HepG2 (cell line): ENCODE measurements around the gene SFPQ. TPM values are rescaled to one million over a fixed set of nuclear protein-coding genes. Genes with fewer than 3 reads are reported as not detected.

Experiments used
- ATAC-seq: fragments of 200-7000 bp; cut with Tn5 transposase; 3 replicates; pipeline ENCODE4 v1.9.1; 2020; ENCODE audit warnings: mild to moderate bottlenecking, moderate library complexity
- BruUV-seq: library from RNA; stranded (reverse); fragments of 400-500 nt; replicated peaks from 2 replicates; lab custom pipeline; 2021; lab: Mats Ljungman, UMichigan
- CTCF ChIA-PET: fragments of 300-600 bp; formaldehyde crosslinking; extraction: SDS; loops from one replicate; lab custom pipeline; 2021; ENCODE audit warnings: low total read pairs, inconsistent platforms, low intra/inter-chr PET ratio; lab: Yijun Ruan, JAX
- POLR2A ChIA-PET: fragments of 350-600 bp; sonication (Branson Sonifier 250); formaldehyde crosslinking; loops from one replicate; lab custom pipeline; 2020; ENCODE audit warnings: antibody characterized with exemption, inconsistent platforms; lab: Yijun Ruan, JAX
- DNase-seq: peaks from one replicate; pipeline ENCODE4 v3.0.0-alpha.2; 2015; ENCODE audit warnings: low spot score
- FAIRE-seq: peaks from 3 replicates; lab custom pipeline; 2011; peaks lifted over from hg19 to GRCh38; lab: Jason Lieb, UNC
- H2AFZ ChIP-seq: one replicate; pipeline ENCODE4 v1.6.1; 2011; ENCODE audit warnings: low read length, inconsistent platforms
- H3K27ac ChIP-seq: fragments of 300-600 bp; 3 replicates; pipeline ENCODE4 v1.8.0; 2011; ENCODE audit warnings: mixed run types, mild to moderate bottlenecking, mixed read lengths, low read length, inconsistent platforms; ENCODE audit not compliant: insufficient read depth; ENCODE audit errors: extremely low read length
- H3K27me3 ChIP-seq, 2 experiments: fragments of 200-600 bp in 1 of 2; 2 replicates in 1 of 2; 3 replicates in 1 of 2; pipeline versions ENCODE4 v1.6.0 to v1.8.0; 2011; ENCODE audit warnings: low read length in 2 of 2, mild to moderate bottlenecking in 2 of 2, moderate library complexity in 2 of 2, inconsistent platforms in 1 of 2; ENCODE audit not compliant: insufficient read depth in 2 of 2, control insufficient read depth in 1 of 2
- H3K36me3 ChIP-seq, 2 experiments: fragments of 200-600 bp in 1 of 2; replicated peaks in 1 of 2; 2 replicates in 1 of 2; 3 replicates in 1 of 2; pipeline versions ENCODE4 v1.5.1 to v1.8.0; 2011; ENCODE audit warnings: low read length in 2 of 2, inconsistent platforms in 1 of 2; ENCODE audit not compliant: insufficient read depth in 2 of 2, control insufficient read depth in 1 of 2
- H3K4me1 ChIP-seq: 2 replicates; pipeline ENCODE4 v1.5.1; 2012; ENCODE audit warnings: low read length, inconsistent platforms; ENCODE audit not compliant: insufficient read depth
- H3K4me2 ChIP-seq: 2 replicates; pipeline ENCODE4 v1.6.0; 2011; ENCODE audit warnings: low read depth, low read length, inconsistent platforms
- H3K4me3 ChIP-seq, 3 experiments: fragments of 200-600 bp in 1 of 3; sonication (generic), shearing (Covaris generic) in 1 of 3; replicated peaks in 1 of 3; 2 replicates each; pipeline ENCODE4 v1.5.1; 2011 to 2016; ENCODE audit warnings: low read length in 3 of 3, inconsistent platforms in 2 of 3, low read depth in 2 of 3, mild to moderate bottlenecking in 2 of 3, control low read depth in 1 of 3, mixed read lengths in 1 of 3; ENCODE audit not compliant: insufficient read depth in 1 of 3
- H3K79me2 ChIP-seq: one replicate; pipeline ENCODE4 v1.6.1; 2011; ENCODE audit warnings: low read length, inconsistent platforms; ENCODE audit not compliant: insufficient read depth
- H3K9ac ChIP-seq: 2 replicates; pipeline ENCODE4 v1.6.0; 2011; ENCODE audit warnings: mild to moderate bottlenecking, low read depth, low read length, inconsistent platforms; ENCODE audit not compliant: insufficient read depth
- H3K9me3 ChIP-seq: 2 replicates; pipeline ENCODE4 v1.5.1; 2012; ENCODE audit warnings: mild to moderate bottlenecking, low read length
- H4K20me1 ChIP-seq: 2 replicates; pipeline ENCODE4 v1.6.0; 2011; ENCODE audit warnings: inconsistent platforms, mild to moderate bottlenecking, low read length, moderate library complexity; ENCODE audit not compliant: insufficient read depth
- ATRX ChIP-seq: sonication (generic); formaldehyde crosslinking; IDR thresholded peaks from 2 replicates; pipeline ENCODE4 v1.4.0; 2020; ENCODE audit warnings: missing genetic modification reagents, borderline replicate concordance
- HCFC1 ChIP-seq: fragments of 150-350 bp; IDR thresholded peaks from 2 replicates; pipeline ENCODE4 v1.6.1; 2014; ENCODE audit warnings: low read depth, low read length
- KDM5A ChIP-seq: fragments of 200-600 bp; sonication (generic); IDR thresholded peaks from 2 replicates; pipeline ENCODE4 v1.7.0; 2018; ENCODE audit warnings: antibody characterized with exemption, mild to moderate bottlenecking, low read length, borderline replicate concordance
- MLLT10 ChIP-seq: sonication (generic); formaldehyde crosslinking; IDR thresholded peaks from 2 replicates; pipeline ENCODE4 v1.4.0; 2020; ENCODE audit warnings: missing genetic modification reagents
- NONO ChIP-seq, 2 experiments: fragments of 450-650 bp in 1 of 2; sonication (generic) in 1 of 2; formaldehyde crosslinking in 1 of 2; IDR thresholded peaks in 1 of 2; conservative IDR thresholded peaks in 1 of 2; 2 replicates each; pipeline versions ENCODE4 v1.6.1 to v1.8.0; 2017 to 2022; ENCODE audit warnings: mild to moderate bottlenecking in 1 of 2, missing genetic modification reagents in 1 of 2, moderate library complexity in 1 of 2
- TEAD2 ChIP-seq: sonication (generic); formaldehyde crosslinking; IDR thresholded peaks from 2 replicates; pipeline ENCODE4 v1.9.0; 2021; ENCODE audit warnings: missing genetic modification reagents
- ZIK1 ChIP-seq: sonication (generic); formaldehyde crosslinking; IDR thresholded peaks from 2 replicates; pipeline ENCODE4 v1.5.0; 2020; ENCODE audit warnings: mild to moderate bottlenecking, low read depth, missing genetic modification reagents, borderline replicate concordance
- ZKSCAN1 ChIP-seq: fragments of 150-350 bp; IDR thresholded peaks from 2 replicates; pipeline ENCODE4 v1.6.1; 2014; ENCODE audit warnings: low read length
- ZNF343 ChIP-seq: sonication (generic); formaldehyde crosslinking; IDR thresholded peaks from 2 replicates; pipeline ENCODE4 v1.4.0; 2020; ENCODE audit warnings: mild to moderate bottlenecking, missing genetic modification reagents
- ZNF441 ChIP-seq: sonication (generic); formaldehyde crosslinking; IDR thresholded peaks from 2 replicates; pipeline ENCODE4 v1.7.0; 2021; ENCODE audit warnings: missing genetic modification reagents, borderline replicate concordance
- ZNF543 ChIP-seq: sonication (generic); formaldehyde crosslinking; IDR thresholded peaks from 2 replicates; pipeline ENCODE4 v1.4.0; 2020; ENCODE audit warnings: mild to moderate bottlenecking, missing genetic modification reagents
- ZNF563 ChIP-seq: sonication (generic); formaldehyde crosslinking; IDR thresholded peaks from 2 replicates; pipeline ENCODE4 v1.8.0; 2022; ENCODE audit warnings: mild to moderate bottlenecking, moderate library complexity, missing genetic modification reagents
- ZNF841 ChIP-seq: sonication (generic); formaldehyde crosslinking; IDR thresholded peaks from 2 replicates; pipeline ENCODE4 v1.8.1; 2023; ENCODE audit warnings: missing genetic modification reagents, borderline replicate concordance
- WGBS: methylation state at CpG from one replicate; pipeline ENCODE4 v1.1.6; 2017; ENCODE audit warnings: low lambda C conversion rate; 5-methylcytosine and 5-hydroxymethylcytosine counted together
- in situ Hi-C: cut with HindIII; loops from 2 replicates; pipeline ENCODE4 v1.10.0; 2017; ENCODE audit warnings: low pct_unique_long_range_greater_than_20kb; ENCODE audit not compliant: extremely low pct_ligation_motif_present
- intact Hi-C: fragments of 100-400 bp; cut with micrococcal nuclease; formaldehyde crosslinking; loops from one replicate; pipeline ENCODE4 v1.10.0; 2022; ENCODE audit not compliant: unreplicated experiment
- polyA plus RNA-seq, 8 experiments: library from polyadenylated mRNA; depleted of rRNA in 3 of 8; stranded (reverse) in 7 of 8; unstranded in 1 of 8; fragments of >200 nt; fragmentation: Illumina TruSeq in 4 of 8; extraction: Trizol in 4 of 8; gene quantifications; 2 replicates each; pipeline versions ENCODE4 v1.2.1 to v1.2.3, GENCODE V29; 2011 to 2016; ENCODE audit warnings: low read depth in 4 of 8, missing spikeins in 1 of 8, mixed read lengths in 1 of 8; ENCODE audit not compliant: insufficient read depth in 1 of 8
- total RNA-seq, 5 experiments: library from RNA; depleted of rRNA; stranded (reverse); fragments of >200 nt; fragmentation: Illumina TruSeq; extraction: Trizol; gene quantifications; 2 replicates each; pipeline ENCODE4 v1.2.3, GENCODE V29; 2016; ENCODE audit warnings: low read depth in 1 of 5

The SFPQ gene
- total and polyA plus RNA-seq, 2 of the 13 experiments (the other 11 are each of a cell fraction or from before 2014, with no cell fraction given) = 101 to 292 TPM

DNA sequence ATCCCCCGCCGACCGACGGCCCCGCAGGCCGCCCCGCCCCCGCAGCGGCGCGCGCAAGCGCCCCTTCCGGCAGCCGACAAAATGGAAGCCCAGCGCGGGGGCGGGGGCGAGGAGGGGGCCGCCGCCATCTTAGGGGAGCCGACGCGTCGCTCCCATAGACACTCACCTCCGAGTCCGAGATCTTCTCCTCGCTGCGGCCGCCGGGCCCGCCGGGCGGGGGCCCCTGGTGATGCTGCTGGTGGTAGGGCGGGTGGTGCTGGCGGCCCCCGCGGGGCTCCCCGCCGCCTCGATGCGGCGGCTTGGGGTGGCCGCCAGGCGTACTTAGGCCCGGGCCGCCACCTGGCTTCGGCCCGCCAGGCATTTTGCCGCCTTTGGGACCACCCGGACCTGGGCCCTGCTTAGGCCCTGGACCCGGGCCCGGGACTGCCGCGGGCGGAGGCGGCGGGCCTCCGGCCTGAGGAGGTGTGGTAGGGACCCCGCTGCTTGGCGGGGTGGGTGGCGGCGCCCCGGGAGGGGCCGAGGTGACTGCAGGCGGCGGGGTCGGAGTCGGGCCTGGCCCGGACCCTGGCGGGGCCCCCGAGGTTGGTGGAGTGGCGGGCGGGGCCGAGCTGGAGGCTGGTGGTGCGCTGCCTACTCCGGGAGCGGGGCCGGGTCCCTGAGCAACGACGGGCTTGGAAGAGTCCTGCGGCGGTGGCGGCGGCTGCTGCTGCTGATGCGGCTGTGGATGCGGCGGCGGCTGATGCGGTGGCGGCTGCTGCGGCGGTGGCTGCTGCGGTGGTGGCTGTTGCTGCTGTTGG, 691 bp downstream of the SFPQ start (continued):
- TF ChIP-seq ZNF841 (CRISPR knock-in tag) (no peak), ZNF441 (CRISPR knock-in tag) (no peak), HCFC1 (no peak), ZIK1 (CRISPR knock-in tag) (no peak), ATRX (CRISPR knock-in tag) (no peak), ZNF563 (0 out of 2 replicates have a peak, but pooled peaks have one; percentile 61), TEAD2 (no peak)

- no peaks in the 10 kb centered on the region for H3K9me3 ChIP-seq
- H3K27ac ChIP-seq = peak overlapping the region; percentile 35
- H3K79me2 ChIP-seq = peaks cover 63% of the 10 kb centered on the region
- ATAC-seq (no peak), DNase-seq (no peak), FAIRE-seq (no peak)
- BruUV-seq = no TSS peak
- H3K4me2 ChIP-seq = peak overlapping the region; percentile 97
- H3K27me3 ChIP-seq = no peaks in the 10 kb centered on the region; a peak in 1 of 5 replicates
- peak overlapping the region; percentile 98 for H3K9ac ChIP-seq
- peaks cover 25 to 52% of the 10 kb centered on the region in 2 experiments for H3K36me3 ChIP-seq
- intact Hi-C loops (loop anchor here (2.0 to 5.0 kb wide), 2 partner anchors 77 to 159 kb away; partner anchors contain the start of genes ZMYM4 and ZMYM6), in situ Hi-C loops (loop anchor here (10.0 kb wide), 2 partner anchors 93 to 363 kb away; partner anchors contain the start of genes KIAA0319L and NCDN)
- H2AFZ ChIP-seq = no peak overlapping the region
- H4K20me1 ChIP-seq = peaks cover 54% of the 10 kb centered on the region
- POLR2A ChIA-PET = interaction anchor here (0.9 to 1.7 kb wide), 4 partner anchors 13 to 73 kb away, joined by 3 read pairs; no protein-coding TSS in a partner anchor
- peak overlapping the region; percentile 94 to 100 (median 99) for H3K4me3 ChIP-seq
- H3K4me1 ChIP-seq = peaks cover 62% of the 10 kb centered on the region
- CTCF ChIA-PET = no interaction called here
- WGBS = under 1% methylated on average over 19 of the region's 25 CpGs
- TF ChIP-seq NONO (IDR thresholded peaks at IDR 0.05) (no peak), NONO (CRISPR knock-in tag; conservative IDR thresholded peaks at IDR 0.05) (0 out of 2 replicates have a peak, but pooled peaks have one; percentile 0), MLLT10 (0 out of 2 replicates have a peak, but pooled peaks have one; percentile 64), ZNF343 (CRISPR knock-in tag) (0 out of 2 replicates have a peak, but pooled peaks have one; percentile 3), ZNF543 (CRISPR knock-in tag) (0 out of 2 replicates have a peak, but pooled peaks have one; percentile 10), ZKSCAN1 (no peak), KDM5A (peak; percentile 56; the same call in 1 of the 2 replicates)
These were observed 1.4 kb downstream of the SFPQ start for GRCh38 chr1:35191429-35192055.
